ENCODE results near the gene DBF4B. TPM values are rescaled to one million over a fixed set of nuclear protein-coding genes. Genes with fewer than 3 reads are reported as not detected.

The DBF4B gene
- total and polyA plus RNA-seq, 10 of the 15 experiments (the other 5 are each of a cell fraction or from before 2014, with no cell fraction given) = 2.4 to 24.6 (median 16.9) TPM

- no peak overlapping the region for H3K9ac ChIP-seq (ENCODE audit: control insufficient read depth, insufficient read depth, low read length)
- no peaks in the 10 kb centered on the region for H3K79me2 ChIP-seq (ENCODE audit: control insufficient read depth, insufficient read depth, low read length)
- ChIA-PET SMC1A (ENCODE audit: uncharacterized antibody, unreplicated experiment) (no interaction called here), RAD21 (ENCODE audit: unreplicated experiment) (no interaction called here), CTCF (no interaction called here), POLR2A (no interaction called here)
- no TSS peak for BruUV-seq (replicated peaks)
- H3K4me2 ChIP-seq (ENCODE audit: control insufficient read depth, insufficient read depth) = no peak overlapping the region
- no peak for FAIRE-seq
- no peak overlapping the region for H3K27ac ChIP-seq (ENCODE audit: control insufficient read depth, insufficient read depth)
- in situ Hi-C loops (cut with MboI) (no loop called here), intact Hi-C loops (cut with micrococcal nuclease; ENCODE audit: unreplicated experiment) (no loop called here)
- no peaks in the 10 kb centered on the region; a peak in 1 of 4 replicates for H3K36me3 ChIP-seq (ENCODE audit: control insufficient read depth in 2 of 2, insufficient read depth in 2 of 2, low read length in 1 of 2)
- no peaks in the 10 kb centered on the region; a peak in 2 of 4 replicates for H3K27me3 ChIP-seq (replicated peaks in 1 of 2; ENCODE audit: control insufficient read depth in 2 of 2, insufficient read depth in 2 of 2, low read length in 1 of 2)
- H3K4me3 ChIP-seq = no peak overlapping the region
- no peak for ATAC-seq
- no peaks in the 10 kb centered on the region for H3K9me3 ChIP-seq (replicated peaks; ENCODE audit: control insufficient read depth, insufficient read depth, low read length)
- H2AFZ ChIP-seq (ENCODE audit: control insufficient read depth, low read depth, low read length) = no peak overlapping the region
- WGBS (ENCODE audit: insufficient coverage, insufficient replicate concordance, low lambda C conversion rate, missing lambda C conversion rate) = 100% methylated on average over 1 of the region's 1 CpG
- H4K20me1 ChIP-seq (ENCODE audit: control insufficient read depth, insufficient read depth) = no peaks in the 10 kb centered on the region
- H3K4me1 ChIP-seq (ENCODE audit: control insufficient read depth, insufficient read depth, low read length) = no peaks in the 10 kb centered on the region
- no peak for DNase-seq (ENCODE audit: low read depth, low spot score)
- no peak for TF ChIP-seq BACH1 (IDR thresholded peaks at IDR 0.05; ENCODE audit: borderline replicate concordance)
- TF ChIP-seq KAT2A (conservative IDR thresholded peaks at IDR 0.05; ENCODE audit: control insufficient read depth, low read depth, low read length) = no peak
- no peak for TF ChIP-seq SP1 (IDR thresholded peaks at IDR 0.05; ENCODE audit: low read depth, low read length)
- TF ChIP-seq, protein P1, sequence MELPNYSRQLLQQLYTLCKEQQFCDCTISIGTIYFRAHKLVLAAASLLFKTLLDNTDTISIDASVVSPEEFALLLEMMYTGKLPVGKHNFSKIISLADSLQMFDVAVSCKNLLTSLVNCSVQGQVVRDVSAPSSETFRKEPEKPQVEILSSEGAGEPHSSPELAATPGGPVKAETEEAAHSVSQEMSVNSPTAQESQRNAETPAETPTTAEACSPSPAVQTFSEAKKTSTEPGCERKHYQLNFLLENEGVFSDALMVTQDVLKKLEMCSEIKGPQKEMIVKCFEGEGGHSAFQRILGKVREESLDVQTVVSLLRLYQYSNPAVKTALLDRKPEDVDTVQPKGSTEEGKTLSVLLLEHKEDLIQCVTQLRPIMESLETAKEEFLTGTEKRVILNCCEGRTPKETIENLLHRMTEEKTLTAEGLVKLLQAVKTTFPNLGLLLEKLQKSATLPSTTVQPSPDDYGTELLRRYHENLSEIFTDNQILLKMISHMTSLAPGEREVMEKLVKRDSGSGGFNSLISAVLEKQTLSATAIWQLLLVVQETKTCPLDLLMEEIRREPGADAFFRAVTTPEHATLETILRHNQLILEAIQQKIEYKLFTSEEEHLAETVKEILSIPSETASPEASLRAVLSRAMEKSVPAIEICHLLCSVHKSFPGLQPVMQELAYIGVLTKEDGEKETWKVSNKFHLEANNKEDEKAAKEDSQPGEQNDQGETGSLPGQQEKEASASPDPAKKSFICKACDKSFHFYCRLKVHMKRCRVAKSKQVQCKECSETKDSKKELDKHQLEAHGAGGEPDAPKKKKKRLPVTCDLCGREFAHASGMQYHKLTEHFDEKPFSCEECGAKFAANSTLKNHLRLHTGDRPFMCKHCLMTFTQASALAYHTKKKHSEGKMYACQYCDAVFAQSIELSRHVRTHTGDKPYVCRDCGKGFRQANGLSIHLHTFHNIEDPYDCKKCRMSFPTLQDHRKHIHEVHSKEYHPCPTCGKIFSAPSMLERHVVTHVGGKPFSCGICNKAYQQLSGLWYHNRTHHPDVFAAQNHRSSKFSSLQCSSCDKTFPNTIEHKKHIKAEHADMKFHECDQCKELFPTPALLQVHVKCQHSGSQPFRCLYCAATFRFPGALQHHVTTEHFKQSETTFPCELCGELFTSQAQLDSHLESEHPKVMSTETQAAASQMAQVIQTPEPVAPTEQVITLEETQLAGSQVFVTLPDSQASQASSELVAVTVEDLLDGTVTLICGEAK (IDR thresholded peaks at IDR 0.05; ENCODE audit: borderline replicate concordance) = no peak
- TF ChIP-seq ATF7 (IDR thresholded peaks at IDR 0.05; ENCODE audit: low read depth) = no peak
- TF ChIP-seq MEF2A (IDR thresholded peaks at IDR 0.05; ENCODE audit: insufficient read depth, low read depth, low read length) = no peak
- TF ChIP-seq, protein P2, sequence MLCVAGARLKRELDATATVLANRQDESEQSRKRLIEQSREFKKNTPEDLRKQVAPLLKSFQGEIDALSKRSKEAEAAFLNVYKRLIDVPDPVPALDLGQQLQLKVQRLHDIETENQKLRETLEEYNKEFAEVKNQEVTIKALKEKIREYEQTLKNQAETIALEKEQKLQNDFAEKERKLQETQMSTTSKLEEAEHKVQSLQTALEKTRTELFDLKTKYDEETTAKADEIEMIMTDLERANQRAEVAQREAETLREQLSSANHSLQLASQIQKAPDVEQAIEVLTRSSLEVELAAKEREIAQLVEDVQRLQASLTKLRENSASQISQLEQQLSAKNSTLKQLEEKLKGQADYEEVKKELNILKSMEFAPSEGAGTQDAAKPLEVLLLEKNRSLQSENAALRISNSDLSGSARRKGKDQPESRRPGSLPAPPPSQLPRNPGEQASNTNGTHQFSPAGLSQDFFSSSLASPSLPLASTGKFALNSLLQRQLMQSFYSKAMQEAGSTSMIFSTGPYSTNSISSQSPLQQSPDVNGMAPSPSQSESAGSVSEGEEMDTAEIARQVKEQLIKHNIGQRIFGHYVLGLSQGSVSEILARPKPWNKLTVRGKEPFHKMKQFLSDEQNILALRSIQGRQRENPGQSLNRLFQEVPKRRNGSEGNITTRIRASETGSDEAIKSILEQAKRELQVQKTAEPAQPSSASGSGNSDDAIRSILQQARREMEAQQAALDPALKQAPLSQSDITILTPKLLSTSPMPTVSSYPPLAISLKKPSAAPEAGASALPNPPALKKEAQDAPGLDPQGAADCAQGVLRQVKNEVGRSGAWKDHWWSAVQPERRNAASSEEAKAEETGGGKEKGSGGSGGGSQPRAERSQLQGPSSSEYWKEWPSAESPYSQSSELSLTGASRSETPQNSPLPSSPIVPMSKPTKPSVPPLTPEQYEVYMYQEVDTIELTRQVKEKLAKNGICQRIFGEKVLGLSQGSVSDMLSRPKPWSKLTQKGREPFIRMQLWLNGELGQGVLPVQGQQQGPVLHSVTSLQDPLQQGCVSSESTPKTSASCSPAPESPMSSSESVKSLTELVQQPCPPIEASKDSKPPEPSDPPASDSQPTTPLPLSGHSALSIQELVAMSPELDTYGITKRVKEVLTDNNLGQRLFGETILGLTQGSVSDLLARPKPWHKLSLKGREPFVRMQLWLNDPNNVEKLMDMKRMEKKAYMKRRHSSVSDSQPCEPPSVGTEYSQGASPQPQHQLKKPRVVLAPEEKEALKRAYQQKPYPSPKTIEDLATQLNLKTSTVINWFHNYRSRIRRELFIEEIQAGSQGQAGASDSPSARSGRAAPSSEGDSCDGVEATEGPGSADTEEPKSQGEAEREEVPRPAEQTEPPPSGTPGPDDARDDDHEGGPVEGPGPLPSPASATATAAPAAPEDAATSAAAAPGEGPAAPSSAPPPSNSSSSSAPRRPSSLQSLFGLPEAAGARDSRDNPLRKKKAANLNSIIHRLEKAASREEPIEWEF (IDR thresholded peaks at IDR 0.05; ENCODE audit: insufficient replicate concordance, low read depth, low read length) = no peak
- no peak for TF ChIP-seq RELA (IDR thresholded peaks at IDR 0.05; ENCODE audit: borderline replicate concordance, partially characterized antibody)
- no peak for TF ChIP-seq WRNIP1 (IDR thresholded peaks at IDR 0.05; ENCODE audit: borderline replicate concordance, low read depth, low read length)
- TF ChIP-seq BCL3 (IDR thresholded peaks at IDR 0.05; ENCODE audit: borderline replicate concordance, insufficient read depth, low read depth, low read length, poor library complexity, severe bottlenecking) = no peak
These were observed 83.8 kb downstream of the DBF4B start for GRCh38 chr17:44792276-44792675.

Measured in GM12878 (cell line).